ENCODE results near the gene SLC12A7.

Gene SLC12A7

GRCh38 chr5:1058988-1059883 is 52.6 kb downstream of the SLC12A7 start:
- DNase-seq: no peak

GRCh38 chr5:1058083-1058945 is 53.5 kb downstream of the SLC12A7 start:
- no peak for DNase-seq

- no peak for DNase-seq
Observed at GRCh38 chr5:1057485-1058082, 54.3 kb downstream of the SLC12A7 start.

GRCh38 chr5:1056611-1057484 is 55.0 kb downstream of the SLC12A7 start:
- DNase-seq: no peak

- no peak for DNase-seq
Observed at GRCh38 chr5:1055896-1056610, 55.8 kb downstream of the SLC12A7 start.

- no peak for DNase-seq
Observed at GRCh38 chr5:1054799-1055775, 56.8 kb downstream of the SLC12A7 start.

- no peak for DNase-seq
Observed at GRCh38 chr5:1054018-1054798, 57.7 kb downstream of the SLC12A7 start.

- DNase-seq: no peak
Observed at GRCh38 chr5:1053391-1054017, 58.4 kb downstream of the SLC12A7 start.

- no peak for DNase-seq
Observed at GRCh38 chr5:1052641-1053390, 59.0 kb downstream of the SLC12A7 start.

- no peak for DNase-seq
Observed at GRCh38 chr5:1052076-1052475, 59.8 kb downstream of the SLC12A7 start.

GRCh38 chr5:1051366-1051720 is 60.5 kb downstream of the SLC12A7 start:
- DNase-seq: no peak

- no peak for DNase-seq
Observed at GRCh38 chr5:1050423-1051365, 61.2 kb downstream of the SLC12A7 start.

- DNase-seq: no peak
Observed at GRCh38 chr5:1048861-1049838, 62.7 kb downstream of the SLC12A7 start.

GRCh38 chr5:1048162-1048721 is 63.6 kb downstream of the SLC12A7 start:
- DNase-seq: no peak

- DNase-seq: no peak
Observed at GRCh38 chr5:1047332-1047965, 64.4 kb downstream of the SLC12A7 start.

Measured in activated CD4-positive, CD25-positive, alpha-beta regulatory T cell treated with anti-CD3 and anti-CD28 coated beads, Interleukin-2, amount 50 U/mL, for 72 hours (primary cell).